Pericardium fibroblast (primary cell): ENCODE results near the gene FAM234A. TPM values are rescaled to one million over a fixed set of nuclear protein-coding genes. Genes with fewer than 3 reads are reported as not detected.

Source experiments
- total RNA-seq: library from RNA; depleted of rRNA; stranded (reverse); fragments of >200 nt; gene quantifications from 2 replicates; pipeline ENCODE4 v1.2.3, GENCODE V29; 2015

FAM234A gene, protein sequence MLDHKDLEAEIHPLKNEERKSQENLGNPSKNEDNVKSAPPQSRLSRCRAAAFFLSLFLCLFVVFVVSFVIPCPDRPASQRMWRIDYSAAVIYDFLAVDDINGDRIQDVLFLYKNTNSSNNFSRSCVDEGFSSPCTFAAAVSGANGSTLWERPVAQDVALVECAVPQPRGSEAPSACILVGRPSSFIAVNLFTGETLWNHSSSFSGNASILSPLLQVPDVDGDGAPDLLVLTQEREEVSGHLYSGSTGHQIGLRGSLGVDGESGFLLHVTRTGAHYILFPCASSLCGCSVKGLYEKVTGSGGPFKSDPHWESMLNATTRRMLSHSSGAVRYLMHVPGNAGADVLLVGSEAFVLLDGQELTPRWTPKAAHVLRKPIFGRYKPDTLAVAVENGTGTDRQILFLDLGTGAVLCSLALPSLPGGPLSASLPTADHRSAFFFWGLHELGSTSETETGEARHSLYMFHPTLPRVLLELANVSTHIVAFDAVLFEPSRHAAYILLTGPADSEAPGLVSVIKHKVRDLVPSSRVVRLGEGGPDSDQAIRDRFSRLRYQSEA
- total RNA-seq: 74.6 and 138 TPM in 2 replicates

GRCh38 chr16:234468-235305, at the start of gene FAM234A:
FAM234A (plus strand) TSS chr16:234821; CDS start chr16:254414, 19,593 bp downstream.

DNA sequence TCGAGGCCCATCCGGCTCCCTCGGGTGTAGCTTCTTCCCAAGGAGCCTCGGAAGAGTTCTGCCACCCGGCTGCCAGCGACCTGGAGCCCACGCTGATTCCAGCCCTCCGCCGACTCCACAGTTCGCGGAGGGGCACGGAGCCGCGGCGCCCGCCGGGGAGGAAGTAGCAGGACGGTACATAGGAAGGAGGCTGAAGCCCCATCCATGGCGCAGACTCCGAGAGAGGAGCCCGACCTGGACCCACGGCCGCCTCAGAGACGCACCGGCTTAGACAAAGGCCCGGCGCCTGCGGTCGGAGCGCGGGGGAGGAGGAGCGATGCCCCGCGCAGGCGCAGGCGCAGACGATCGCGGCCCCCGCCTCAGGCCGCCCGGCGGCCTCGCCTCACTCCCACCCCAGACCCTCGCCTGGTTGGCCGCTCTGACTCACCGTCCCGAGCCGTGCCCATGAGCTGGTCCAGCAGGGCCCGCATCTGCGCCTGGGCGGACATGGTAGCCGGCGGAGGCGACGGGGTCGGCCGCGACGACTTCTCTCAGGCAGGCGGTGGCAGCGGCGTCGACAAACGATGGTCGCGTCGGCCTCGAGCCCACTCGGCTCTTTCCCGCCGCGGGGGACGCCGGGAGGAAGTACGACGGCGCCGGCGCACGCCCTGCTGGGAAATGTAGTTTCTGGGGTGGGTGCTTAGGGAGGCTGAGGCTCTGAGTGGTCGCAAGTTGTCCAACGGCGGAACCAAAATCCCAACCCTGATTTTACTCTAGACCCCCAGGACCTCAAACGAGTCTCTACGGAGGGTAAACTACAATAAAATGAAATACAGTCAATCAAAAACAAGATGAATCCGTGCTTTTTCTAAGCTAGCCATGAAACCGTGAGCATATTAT, 5.5 kb upstream of the FAM234A start, which contains the start of gene LUC7L:
LUC7L (minus strand) TSS at position 598 of the 879 bp plus-strand sequence; CDS start at position 488, 110 bp downstream.

GRCh38 chr16:275786-276232, 41.2 kb downstream of the FAM234A start, which contains the start of gene RGS11:
RGS11 (minus strand) TSS chr16:275944; CDS start chr16:275911, 33 bp downstream.

GRCh38 chr16:280552-280951, 45.9 kb downstream of the FAM234A start, which contains the start of gene ARHGDIG:
ARHGDIG (plus strand) TSS chr16:280591; CDS start chr16:280681, 90 bp downstream.

DNA sequence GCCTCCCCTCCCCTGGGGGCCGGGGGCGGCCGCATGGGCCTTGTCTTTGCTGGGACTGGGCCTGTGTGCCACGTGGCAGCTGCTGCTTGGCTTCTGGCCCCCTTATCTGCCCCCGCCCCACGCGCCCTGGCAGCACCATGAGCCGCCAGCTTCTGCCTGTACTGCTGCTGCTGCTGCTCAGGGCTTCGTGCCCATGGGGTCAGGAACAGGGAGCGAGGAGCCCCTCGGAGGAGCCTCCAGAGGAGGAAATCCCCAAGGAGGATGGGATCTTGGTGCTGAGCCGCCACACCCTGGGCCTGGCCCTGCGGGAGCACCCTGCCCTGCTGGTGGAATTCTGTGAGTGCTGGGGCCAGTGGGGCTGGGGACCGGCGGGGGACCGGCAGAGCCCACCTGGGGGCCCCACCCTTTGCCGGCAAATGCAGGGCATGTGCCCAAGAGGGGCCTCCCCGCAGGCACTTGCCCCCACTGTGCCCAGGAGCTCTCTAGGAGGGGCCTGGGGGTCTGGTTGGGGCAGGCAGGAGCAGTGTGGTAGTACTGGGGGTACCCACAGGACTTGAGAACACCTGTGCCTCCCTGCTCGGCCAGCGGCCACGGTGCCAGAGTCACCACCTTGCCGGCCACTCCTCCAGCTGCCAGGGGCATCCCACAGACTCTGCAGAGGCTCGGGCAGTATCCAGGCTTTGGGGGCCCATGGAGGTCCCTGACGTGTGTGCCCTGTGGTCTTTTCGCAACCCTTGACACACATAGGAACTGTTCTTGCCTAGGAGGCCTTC, 48.6 kb downstream of the FAM234A start, which contains the start of gene PDIA2:
PDIA2 (plus strand) TSS at position 132 of the 773 bp plus-strand sequence; CDS start at position 138, 6 bp downstream.

Other genes starting within 250 kb of the FAM234A start
- gene POLR3K, start 181.2 kb upstream of the FAM234A start, total RNA-seq: 2.4 and 3.6 TPM in 2 replicates
- gene SNRNP25, start 181.0 kb upstream of the FAM234A start, total RNA-seq: 21.6 and 22.4 TPM in 2 replicates
- gene RHBDF1, start 162.2 kb upstream of the FAM234A start, total RNA-seq: 49.1 and 57.4 TPM in 2 replicates
- 228 and 320 TPM in 2 replicates for gene MPG, start 156.6 kb upstream of the FAM234A start, total RNA-seq
- 8.3 and 27.8 TPM in 2 replicates for gene NPRL3, start 96.1 kb upstream of the FAM234A start, total RNA-seq
- not detected in 2 replicates for gene HBZ, start 82.2 kb upstream of the FAM234A start, total RNA-seq
- gene HBM, start 68.8 kb upstream of the FAM234A start, total RNA-seq: not detected in 2 replicates
- 6.0 TPM in 1 of 2 replicates, not detected in the other for gene HBA2, start 61.9 kb upstream of the FAM234A start, total RNA-seq
- 1.9 TPM in 1 of 2 replicates, not detected in the other for gene HBA1, start 58.1 kb upstream of the FAM234A start, total RNA-seq
- gene HBQ1, start 54.4 kb upstream of the FAM234A start, total RNA-seq: not detected in 2 replicates
- gene LUC7L, start 5.4 kb upstream of the FAM234A start, total RNA-seq: 20.9 and 44.8 TPM in 2 replicates
- 0.94 and 3.4 TPM in 2 replicates for gene RGS11, start 41.1 kb downstream of the FAM234A start, total RNA-seq
- 2.8 TPM in 1 of 2 replicates, not detected in the other for gene ARHGDIG, start 45.8 kb downstream of the FAM234A start, total RNA-seq
- 0.09 and 0.12 TPM in 2 replicates for gene PDIA2, start 48.3 kb downstream of the FAM234A start, total RNA-seq
- gene AXIN1, start 117.9 kb downstream of the FAM234A start, total RNA-seq: 17.3 and 18.3 TPM in 2 replicates
- 86.1 and 88.2 TPM in 2 replicates for gene MRPL28, start 135.7 kb downstream of the FAM234A start, total RNA-seq
- 56.3 and 67.3 TPM in 2 replicates for gene PGAP6, start 147.2 kb downstream of the FAM234A start, total RNA-seq
- gene NME4, start 162.4 kb downstream of the FAM234A start, total RNA-seq: 169 and 171 TPM in 2 replicates
- 16.6 and 19.5 TPM in 2 replicates for gene DECR2, start 167.1 kb downstream of the FAM234A start, total RNA-seq
- 26.7 and 36.1 TPM in 2 replicates for gene RAB11FIP3, start 190.8 kb downstream of the FAM234A start, total RNA-seq